HG02840 (cell line): ENCODE measurements around the gene FBXO42.

Source experiments
- ATAC-seq: cut with Tn5 transposase; IDR thresholded peaks from one replicate; pipeline ENCODE4 v1.9.1; 2021; ENCODE audit warnings: mild to moderate bottlenecking, moderate library complexity, moderate number of reproducible peaks; ENCODE audit not compliant: unreplicated experiment, low FRiP score

The FBXO42 gene

GRCh38 chr1:16351994-16352841 is at the start of gene FBXO42:
TSS of gene FBXO42 (minus strand) at chr1:16352480. CDS start at chr1:16315418, 37,062 bp downstream.
- ATAC-seq = peak; percentile 87

- no peak for ATAC-seq
These were observed 46.2 kb upstream of the FBXO42 start for GRCh38 chr1:16398371-16398953.

DNA sequence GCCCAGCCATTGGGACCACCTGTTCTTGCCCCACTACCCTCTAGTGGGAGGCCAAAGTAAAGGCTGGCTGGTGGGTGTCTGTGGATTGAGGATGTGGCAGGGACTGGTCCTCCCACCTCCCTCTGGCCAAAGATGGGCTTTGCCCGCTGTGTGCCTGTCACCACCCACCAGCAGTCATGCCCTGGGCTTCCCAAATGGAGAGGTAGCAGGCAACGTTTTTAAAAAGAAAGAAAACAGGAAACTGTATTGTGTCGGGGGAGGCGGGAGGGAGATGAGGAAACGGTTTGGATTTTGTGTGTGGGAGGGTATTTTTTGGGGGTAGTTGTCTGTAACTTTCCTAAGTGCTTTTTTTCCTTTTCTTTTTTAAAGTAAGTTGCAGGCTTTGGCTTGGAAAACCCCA is 44.8 kb upstream of the FBXO42 start:
- no peak for ATAC-seq

- no peak for ATAC-seq
These were observed 44.3 kb upstream of the FBXO42 start for GRCh38 chr1:16396591-16396990.

GRCh38 chr1:16394977-16395376 is 42.7 kb upstream of the FBXO42 start:
- no peak for ATAC-seq

GRCh38 chr1:16393570-16394521 is 41.6 kb upstream of the FBXO42 start:
- ATAC-seq = no peak

DNA sequence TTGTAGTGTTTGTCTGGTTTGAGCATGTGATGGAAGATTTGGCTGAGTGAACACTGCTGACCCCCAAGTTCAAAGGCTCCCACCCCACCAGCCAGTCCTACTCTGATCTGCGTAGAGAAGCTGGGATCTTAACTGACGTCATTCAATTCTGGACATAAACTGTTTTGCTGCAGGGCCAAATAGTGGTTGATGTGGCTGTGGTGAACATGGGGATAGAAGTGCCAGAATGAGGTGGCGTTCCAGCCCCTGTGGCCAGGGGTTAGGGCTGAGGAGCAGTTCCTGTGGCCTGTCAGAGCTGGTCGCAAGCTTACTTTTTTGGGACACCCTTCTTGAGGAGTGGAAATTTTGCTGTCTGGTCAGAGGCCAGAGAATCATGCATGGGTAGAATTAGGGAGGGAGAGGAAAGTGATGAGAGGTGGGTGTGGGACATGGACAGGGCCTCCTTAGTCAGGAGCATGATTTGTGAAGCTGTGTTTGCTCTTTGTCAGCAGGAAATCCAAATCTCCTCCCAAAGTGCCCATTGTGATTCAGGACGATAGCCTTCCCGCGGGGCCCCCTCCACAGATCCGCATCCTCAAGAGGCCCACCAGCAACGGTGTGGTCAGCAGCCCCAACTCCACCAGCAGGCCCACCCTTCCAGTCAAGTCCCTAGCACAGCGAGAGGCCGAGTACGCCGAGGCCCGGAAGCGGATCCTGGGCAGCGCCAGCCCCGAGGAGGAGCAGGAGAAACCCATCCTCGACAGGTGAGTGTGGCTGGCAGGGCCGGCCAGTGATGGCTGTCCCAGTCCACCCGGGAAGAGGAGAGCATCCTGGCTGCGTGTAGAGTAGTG is 40.7 kb upstream of the FBXO42 start:
- no peak for ATAC-seq

- no peak for ATAC-seq
These were observed 39.1 kb upstream of the FBXO42 start for GRCh38 chr1:16391411-16391810.

GRCh38 chr1:16387201-16388188 is 35.2 kb upstream of the FBXO42 start:
- no peak for ATAC-seq

DNA sequence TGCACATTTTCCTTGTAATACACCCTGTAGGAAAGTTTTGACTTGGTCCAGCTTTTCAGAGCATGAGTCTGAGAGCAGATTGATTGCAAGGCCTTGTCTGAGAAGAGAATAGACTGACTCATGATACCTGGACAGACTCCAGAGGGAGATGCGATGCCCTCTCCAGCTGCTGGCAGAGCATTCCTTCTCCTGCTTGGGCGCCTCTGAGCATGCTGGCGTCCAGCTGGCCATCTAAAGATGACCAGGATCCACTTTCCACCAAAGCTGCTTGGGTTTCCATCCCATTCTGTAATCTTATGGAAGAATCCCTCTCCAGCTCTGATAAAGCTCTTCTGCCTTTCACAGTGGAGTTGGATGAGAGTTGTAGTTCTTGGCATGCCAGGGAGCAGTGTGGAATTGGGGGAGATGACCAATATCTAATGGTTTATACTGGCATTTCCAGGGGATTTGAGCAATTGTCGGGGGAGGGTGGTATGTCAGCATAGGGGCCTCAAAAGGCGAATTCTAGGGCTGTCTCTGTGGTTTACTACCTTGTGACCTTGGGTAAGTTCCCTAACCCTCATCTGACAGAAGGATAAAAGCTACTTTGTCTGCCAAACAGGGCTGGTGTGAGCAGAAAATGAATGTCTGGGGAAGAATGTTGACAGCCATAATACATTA is 34.3 kb upstream of the FBXO42 start:
- ATAC-seq = no peak

GRCh38 chr1:16385659-16386453 is 33.6 kb upstream of the FBXO42 start:
- no peak for ATAC-seq

DNA sequence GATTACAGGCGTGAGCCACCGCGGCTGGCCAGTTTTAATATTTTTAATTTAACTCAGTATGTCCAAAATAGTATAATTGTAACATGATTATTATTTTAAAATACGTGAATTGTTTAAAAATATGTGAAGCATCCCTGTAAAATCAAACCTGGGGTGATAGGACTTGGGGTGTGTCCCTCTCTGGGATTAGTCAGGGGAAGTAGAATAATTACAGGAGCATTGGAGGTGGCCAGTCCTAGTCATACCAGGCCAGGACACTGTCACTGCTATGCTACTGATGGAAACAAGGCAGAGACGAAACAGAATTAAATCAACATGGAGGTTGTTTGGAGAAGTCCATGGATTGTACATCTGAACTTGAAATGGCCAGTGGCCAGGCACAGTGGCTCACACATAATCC is 31.6 kb upstream of the FBXO42 start:
- no peak for ATAC-seq

DNA sequence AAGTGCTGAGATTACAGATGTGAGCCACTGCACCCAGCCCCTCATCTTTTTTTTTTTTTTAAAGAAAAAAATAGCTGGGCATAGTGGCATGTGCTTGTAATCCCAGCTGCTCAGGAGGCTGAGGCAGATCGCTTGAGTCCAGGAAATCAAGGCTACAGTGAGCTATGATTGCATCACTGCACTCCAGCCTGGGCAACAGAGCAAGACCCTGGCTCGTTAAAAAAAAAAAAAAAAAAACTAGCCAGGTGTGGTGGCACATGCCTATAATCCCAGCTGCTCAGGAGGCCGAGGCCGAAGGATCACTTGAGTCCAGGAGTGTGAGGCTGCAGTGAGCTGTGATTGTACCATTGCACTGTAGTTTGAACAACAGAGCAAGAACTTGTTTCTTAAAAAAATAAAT is 28.6 kb upstream of the FBXO42 start:
- ATAC-seq = no peak

- ATAC-seq = no peak
These were observed 26.2 kb upstream of the FBXO42 start for GRCh38 chr1:16378443-16378842.

- no peak for ATAC-seq
These were observed 24.7 kb upstream of the FBXO42 start for GRCh38 chr1:16376971-16377370.

DNA sequence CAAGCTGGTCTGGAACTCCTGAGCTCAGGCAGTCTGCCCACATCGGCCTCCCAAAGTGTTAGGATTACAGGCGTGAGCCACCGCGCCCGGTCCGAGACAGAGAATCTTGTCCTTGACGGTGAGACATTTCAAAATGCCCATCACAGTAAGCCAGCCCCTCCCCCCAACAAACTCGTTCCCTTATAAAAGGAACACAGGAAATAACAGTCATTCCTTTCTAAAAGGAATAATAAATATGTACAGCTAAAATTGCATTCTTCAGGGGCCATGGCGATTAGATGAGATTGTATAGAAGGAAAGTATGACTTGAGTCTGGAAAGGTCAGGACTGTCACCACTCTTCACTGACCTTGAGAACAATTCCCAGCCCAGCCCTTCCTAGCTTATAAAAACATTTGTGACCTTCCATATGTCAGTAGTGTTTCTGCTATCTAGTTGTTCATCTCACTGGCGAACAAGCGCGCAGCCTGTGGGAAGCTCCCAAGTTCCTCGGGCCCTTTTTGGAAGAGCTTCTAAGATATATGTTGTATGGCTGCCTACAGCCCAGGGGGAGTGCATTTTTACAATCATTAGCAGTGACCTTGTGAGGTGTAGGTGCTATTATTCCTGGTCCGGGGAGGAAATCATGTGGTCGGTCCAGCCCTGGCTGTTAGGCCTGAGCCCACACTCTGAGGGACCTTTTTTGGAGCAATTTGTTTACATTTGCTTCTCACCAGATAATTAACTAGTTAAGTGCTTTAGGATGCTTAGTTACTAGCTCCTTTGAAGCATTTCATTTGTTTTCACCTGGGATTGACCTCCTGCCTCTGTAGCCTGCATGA is 23.5 kb upstream of the FBXO42 start:
- ATAC-seq = no peak

- ATAC-seq = no peak
These were observed 22.0 kb upstream of the FBXO42 start for GRCh38 chr1:16374266-16374665.
